Left ventricle myocardium inferior (tissue), 1 donor: ENCODE measurements around the gene SLC7A11. TPM values are rescaled to one million over a fixed set of nuclear protein-coding genes. Genes with fewer than 3 reads are reported as not detected.

Experiments used
- DNase-seq: peaks from one replicate; pipeline ENCODE4 v3.0.0-alpha.2; 2020
- H3K27ac ChIP-seq: fragments of 200-600 bp; replicated peaks from 2 replicates; pipeline ENCODE4 v1.8.0; 2021
- H3K27me3 ChIP-seq: fragments of 200-600 bp; 2 replicates; pipeline ENCODE4 v1.8.0; 2021; ENCODE audit warnings: low read depth
- H3K36me3 ChIP-seq: fragments of 200-600 bp; 2 replicates; pipeline ENCODE4 v1.8.0; 2021
- H3K4me1 ChIP-seq: fragments of 200-600 bp; 2 replicates; pipeline ENCODE4 v1.8.0; 2021
- H3K4me3 ChIP-seq: fragments of 200-600 bp; 2 replicates; pipeline ENCODE4 v1.8.0; 2021; ENCODE audit warnings: mild to moderate bottlenecking, moderate library complexity
- H3K9me3 ChIP-seq: fragments of 200-600 bp; replicated peaks from 2 replicates; pipeline ENCODE4 v1.8.0; 2021
- CTCF ChIP-seq: fragments of 200-600 bp; IDR thresholded peaks from 2 replicates; pipeline ENCODE4 v1.8.0; 2021; ENCODE audit warnings: antibody characterized with exemption, mild to moderate bottlenecking, borderline replicate concordance
- intact Hi-C: fragments of 100-400 bp; cut with micrococcal nuclease; formaldehyde crosslinking; loops from one replicate; pipeline ENCODE4 v1.11.0; 2022
- total RNA-seq: library from RNA; stranded (reverse); fragmentation: NEBNext Ultra II Directional; extraction: Animal tissue kit (Norgen Biotek cat#: 25700); gene quantifications from one replicate; pipeline ENCODE4 v1.2.1, GENCODE V29; 2021
- donor health status: DM: no; HTN: yes; CAD: no; lungs with severe emphysema.

SLC7A11 gene
- total RNA-seq, 1 donor from 2014 or later, result 0.19 TPM

- Histone ChIP-seq H3K4me3 (no peak overlapping the region), H3K36me3 (no peaks in the 10 kb centered on the region), H3K9me3 (no peaks in the 10 kb centered on the region), H3K4me1 (no peaks in the 10 kb centered on the region), H3K27ac (no peak overlapping the region), H3K27me3 (no peaks in the 10 kb centered on the region)
- DNase-seq, result no peak
- TF ChIP-seq CTCF, result no peak
- intact Hi-C loops, result no loop called here
Observed at GRCh38 chr4:138256608-138257007, 14.5 kb upstream of the SLC7A11 start.

- H3K9me3 ChIP-seq, result no peaks in the 10 kb centered on the region
- no peak overlapping the region for H3K27ac ChIP-seq
- intact Hi-C loops, result no loop called here
- H3K4me3 ChIP-seq, result no peak overlapping the region
- no peaks in the 10 kb centered on the region for H3K4me1 ChIP-seq
- no peak for DNase-seq
- H3K27me3 ChIP-seq, result no peaks in the 10 kb centered on the region
- H3K36me3 ChIP-seq, result no peaks in the 10 kb centered on the region
- TF ChIP-seq CTCF, result no peak
Observed at GRCh38 chr4:138255917-138256597, 13.9 kb upstream of the SLC7A11 start.

GRCh38 chr4:138252551-138252950, 10.4 kb upstream of the SLC7A11 start:
- H3K4me3 ChIP-seq, result no peak overlapping the region
- no peak overlapping the region for H3K27ac ChIP-seq
- no peaks in the 10 kb centered on the region for H3K4me1 ChIP-seq
- H3K27me3 ChIP-seq, result no peaks in the 10 kb centered on the region
- no peak for TF ChIP-seq CTCF
- intact Hi-C loops, result no loop called here
- DNase-seq, result no peak
- H3K9me3 ChIP-seq, result no peaks in the 10 kb centered on the region
- no peaks in the 10 kb centered on the region for H3K36me3 ChIP-seq

- Histone ChIP-seq H3K27ac (no peak overlapping the region), H3K9me3 (no peaks in the 10 kb centered on the region), H3K27me3 (no peaks in the 10 kb centered on the region), H3K36me3 (no peaks in the 10 kb centered on the region), H3K4me3 (no peak overlapping the region), H3K4me1 (no peaks in the 10 kb centered on the region)
- DNase-seq, result no peak
- intact Hi-C loops, result no loop called here
- no peak for TF ChIP-seq CTCF
Observed at GRCh38 chr4:138251938-138252337, 9.8 kb upstream of the SLC7A11 start.

GRCh38 chr4:138249132-138249531, 7.0 kb upstream of the SLC7A11 start:
- H3K9me3 ChIP-seq, result no peaks in the 10 kb centered on the region
- no peaks in the 10 kb centered on the region for H3K36me3 ChIP-seq
- TF ChIP-seq CTCF, result no peak
- no peak overlapping the region for H3K27ac ChIP-seq
- H3K4me3 ChIP-seq, result no peak overlapping the region
- DNase-seq, result no peak
- intact Hi-C loops, result no loop called here
- no peaks in the 10 kb centered on the region for H3K27me3 ChIP-seq
- H3K4me1 ChIP-seq, result no peaks in the 10 kb centered on the region

- no peak for TF ChIP-seq CTCF
- DNase-seq, result no peak
- Histone ChIP-seq H3K36me3 (no peaks in the 10 kb centered on the region), H3K4me1 (no peaks in the 10 kb centered on the region), H3K4me3 (no peak overlapping the region), H3K27ac (no peak overlapping the region), H3K9me3 (no peaks in the 10 kb centered on the region), H3K27me3 (no peaks in the 10 kb centered on the region)
- intact Hi-C loops, result no loop called here
Observed at GRCh38 chr4:138248058-138248457, 5.9 kb upstream of the SLC7A11 start.
